ENCODE measurements around the gene C19orf81. TPM values are rescaled to one million over a fixed set of nuclear protein-coding genes. Genes with fewer than 3 reads are reported as not detected.

Gene C19orf81
- total and polyA plus RNA-seq, 9 of the 15 experiments (the other 6 are each of a cell fraction or from before 2014, with no cell fraction given): 2.5 to 42.9 (median 33.0) TPM; not detected in 4

DNA sequence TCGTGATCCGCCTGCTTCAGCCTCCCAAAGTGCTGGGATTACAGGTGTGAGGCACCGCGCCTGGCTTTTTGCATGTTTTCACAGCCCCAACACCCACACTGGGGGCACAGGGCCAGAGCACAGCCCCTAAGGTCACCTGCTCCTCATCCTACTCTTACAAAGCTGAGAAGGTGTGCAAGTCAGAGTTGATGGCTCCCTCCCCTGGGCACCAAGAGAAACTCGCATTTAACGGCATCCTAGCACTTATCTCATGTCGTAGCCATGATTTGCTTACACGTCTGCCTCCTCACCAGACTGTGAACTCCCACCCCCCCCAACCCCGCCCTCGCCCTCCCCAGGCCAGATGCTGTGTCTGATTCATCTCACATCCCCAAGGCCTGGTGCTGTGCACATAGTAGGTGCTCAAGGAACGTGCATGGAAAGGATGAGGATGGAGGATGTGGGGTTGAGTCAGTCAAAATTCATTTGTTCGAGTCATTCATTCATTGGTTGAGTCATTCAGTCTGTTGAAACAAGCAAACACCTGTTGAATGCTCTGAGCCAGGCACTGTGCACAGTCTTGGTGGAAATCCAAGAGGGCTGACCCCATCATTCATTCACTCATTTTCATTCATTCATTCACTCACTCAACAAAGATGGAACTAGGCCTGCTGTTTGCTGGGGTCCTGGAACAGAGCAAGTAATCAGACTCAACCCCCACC is 59.1 kb downstream of the C19orf81 start:
- 21% methylated on average over 12 of the region's 12 CpGs for WGBS (ENCODE audit: insufficient coverage, low coverage, missing lambda C conversion rate)
- H3K27me3 ChIP-seq (ENCODE audit: control insufficient read depth in 2 of 2, insufficient read depth in 2 of 2, low read length in 2 of 2): peaks cover 6 to 26% of the 10 kb centered on the region in 2 experiments; a peak in 3 of 5 replicates
- TF ChIP-seq RAD21 (CRISPR knock-in tag; conservative IDR thresholded peaks at IDR 0.05 in 1 of 2, IDR thresholded peaks at IDR 0.05 in 1 of 2): 0 out of 4 replicates have a peak, but pooled peaks of 1 of the 2 experiments have one; percentile 20
- no peak for TF ChIP-seq ZNF431 (CRISPR knock-in tag; IDR thresholded peaks at IDR 0.05)
- peak; percentile 93 for TF ChIP-seq ZKSCAN1 (IDR thresholded peaks at IDR 0.05; ENCODE audit: low read depth, low read length)
- TF ChIP-seq, protein P1, sequence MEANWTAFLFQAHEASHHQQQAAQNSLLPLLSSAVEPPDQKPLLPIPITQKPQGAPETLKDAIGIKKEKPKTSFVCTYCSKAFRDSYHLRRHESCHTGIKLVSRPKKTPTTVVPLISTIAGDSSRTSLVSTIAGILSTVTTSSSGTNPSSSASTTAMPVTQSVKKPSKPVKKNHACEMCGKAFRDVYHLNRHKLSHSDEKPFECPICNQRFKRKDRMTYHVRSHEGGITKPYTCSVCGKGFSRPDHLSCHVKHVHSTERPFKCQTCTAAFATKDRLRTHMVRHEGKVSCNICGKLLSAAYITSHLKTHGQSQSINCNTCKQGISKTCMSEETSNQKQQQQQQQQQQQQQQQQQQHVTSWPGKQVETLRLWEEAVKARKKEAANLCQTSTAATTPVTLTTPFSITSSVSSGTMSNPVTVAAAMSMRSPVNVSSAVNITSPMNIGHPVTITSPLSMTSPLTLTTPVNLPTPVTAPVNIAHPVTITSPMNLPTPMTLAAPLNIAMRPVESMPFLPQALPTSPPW (CRISPR knock-in tag; IDR thresholded peaks at IDR 0.05): peak; percentile 13; the same call in 1 of the 2 replicates
- TF ChIP-seq SNIP1 (IDR thresholded peaks at IDR 0.05; ENCODE audit: low read depth): no peak
- TF ChIP-seq, protein P2, sequence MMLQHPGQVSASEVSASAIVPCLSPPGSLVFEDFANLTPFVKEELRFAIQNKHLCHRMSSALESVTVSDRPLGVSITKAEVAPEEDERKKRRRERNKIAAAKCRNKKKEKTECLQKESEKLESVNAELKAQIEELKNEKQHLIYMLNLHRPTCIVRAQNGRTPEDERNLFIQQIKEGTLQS (IDR thresholded peaks at IDR 0.05): peak; percentile 28; the same call in 1 of the 2 replicates
- TF ChIP-seq, protein P2 (CRISPR knock-in tag; conservative IDR thresholded peaks at IDR 0.05): no peak
- peak; percentile 23; the same call in 1 of the 2 replicates for TF ChIP-seq ZNF740 (CRISPR knock-in tag; IDR thresholded peaks at IDR 0.05)
- TF ChIP-seq ZNF740 (tag; IDR thresholded peaks at IDR 0.05): no peak
- TF ChIP-seq HNRNPL (IDR thresholded peaks at IDR 0.05; ENCODE audit: low read depth, low read length): no peak
- TF ChIP-seq ZNF644 (tag; IDR thresholded peaks at IDR 0.05; ENCODE audit: low read depth): no peak
- no peak for TF ChIP-seq ZNF445 (CRISPR knock-in tag; IDR thresholded peaks at IDR 0.05; ENCODE audit: low read depth)
- no peak for TF ChIP-seq RBM15 (IDR thresholded peaks at IDR 0.05; ENCODE audit: insufficient read depth, low read length)
- no peak for TF ChIP-seq TAL1 (IDR thresholded peaks at IDR 0.05)
- TF ChIP-seq, protein P3, sequence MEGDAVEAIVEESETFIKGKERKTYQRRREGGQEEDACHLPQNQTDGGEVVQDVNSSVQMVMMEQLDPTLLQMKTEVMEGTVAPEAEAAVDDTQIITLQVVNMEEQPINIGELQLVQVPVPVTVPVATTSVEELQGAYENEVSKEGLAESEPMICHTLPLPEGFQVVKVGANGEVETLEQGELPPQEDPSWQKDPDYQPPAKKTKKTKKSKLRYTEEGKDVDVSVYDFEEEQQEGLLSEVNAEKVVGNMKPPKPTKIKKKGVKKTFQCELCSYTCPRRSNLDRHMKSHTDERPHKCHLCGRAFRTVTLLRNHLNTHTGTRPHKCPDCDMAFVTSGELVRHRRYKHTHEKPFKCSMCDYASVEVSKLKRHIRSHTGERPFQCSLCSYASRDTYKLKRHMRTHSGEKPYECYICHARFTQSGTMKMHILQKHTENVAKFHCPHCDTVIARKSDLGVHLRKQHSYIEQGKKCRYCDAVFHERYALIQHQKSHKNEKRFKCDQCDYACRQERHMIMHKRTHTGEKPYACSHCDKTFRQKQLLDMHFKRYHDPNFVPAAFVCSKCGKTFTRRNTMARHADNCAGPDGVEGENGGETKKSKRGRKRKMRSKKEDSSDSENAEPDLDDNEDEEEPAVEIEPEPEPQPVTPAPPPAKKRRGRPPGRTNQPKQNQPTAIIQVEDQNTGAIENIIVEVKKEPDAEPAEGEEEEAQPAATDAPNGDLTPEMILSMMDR (IDR thresholded peaks at IDR 0.05 in 2 of 3, conservative IDR thresholded peaks at IDR 0.05 in 1 of 3; ENCODE audit: insufficient read depth in 2 of 3, low read depth in 1 of 3, low read length in 3 of 3): peak in 2 of 3 experiments; percentile 17 to 35; a peak in 2 of 6 replicates
- no peak for TF ChIP-seq HIVEP1 (CRISPR knock-in tag; IDR thresholded peaks at IDR 0.05)

More for the DNA sequence above, 59.1 kb downstream of the C19orf81 start:
- H3K27ac ChIP-seq (ENCODE audit: extremely low read depth, low read depth, low read length): no peak overlapping the region
- H3K4me2 ChIP-seq (ENCODE audit: insufficient read depth, low read length): no peak overlapping the region
- peaks cover 0 to 13% of the 10 kb centered on the region in 2 experiments; a peak in 2 of 5 replicates for H3K4me1 ChIP-seq (replicated peaks in 1 of 2; ENCODE audit: control insufficient read depth in 2 of 2, insufficient read depth in 2 of 2, low read length in 2 of 2)
- no peaks in the 10 kb centered on the region; the same call in 1 of the 2 replicates for H4K20me1 ChIP-seq (replicated peaks; ENCODE audit: control insufficient read depth, insufficient read depth, low read length)
- H2AFZ ChIP-seq (ENCODE audit: low read depth, low read length): no peak overlapping the region
- H3K9me1 ChIP-seq (ENCODE audit: control insufficient read depth, insufficient read depth, low read length): no peaks in the 10 kb centered on the region
- intact Hi-C loops (cut with micrococcal nuclease): loop anchor here (5.0 to 10.0 kb wide), 3 partner anchors 101 to 384 kb away; no protein-coding TSS in a partner anchor
- H3K36me3 ChIP-seq (ENCODE audit: control insufficient read depth, insufficient read depth, low read length): no peaks in the 10 kb centered on the region
- no peak for DNase-seq (ENCODE audit: extremely low read depth in 1 of 4, low spot score in 3 of 4)
- ChIA-PET POLR2A (no interaction called here), CTCF (ENCODE audit: low intra/inter-chr PET ratio) (interaction anchor here (6.0 kb wide), 1 partner anchor 75 kb away, joined by 61 read pairs; no protein-coding TSS in a partner anchor)
- in situ Hi-C loops (cut with MboI): loop anchor here (5.0 to 10.0 kb wide), 3 partner anchors 79 to 386 kb away; no protein-coding TSS in a partner anchor
- no peaks in the 10 kb centered on the region for H3K79me2 ChIP-seq (ENCODE audit: control insufficient read depth, insufficient read depth, low read length)
- ATAC-seq: peak; percentile 45; the same call in 2 of the 3 replicates
- no peak overlapping the region for H3K4me3 ChIP-seq
- no peaks in the 10 kb centered on the region for H3K9me3 ChIP-seq (replicated peaks; ENCODE audit: control insufficient read depth, insufficient read depth, low read depth, low read length)
- no peak overlapping the region for H3K9ac ChIP-seq (ENCODE audit: insufficient read depth in 1 of 2, low read depth in 2 of 2, low read length in 2 of 2)
- no TSS peak for BruUV-seq (replicated peaks)
- FAIRE-seq: peak; percentile 60

Data from K562 (cell line).